ENCODE data around the gene AGR2.

GRCh38 chr7:16805441-16805840 lies 642 bp upstream of the AGR2 start:
- TF ChIP-seq POLR2A (IDR thresholded peaks at IDR 0.05) (no peak), CTCF (IDR thresholded peaks at IDR 0.05) (no peak)
